Cardiac muscle cell (in vitro differentiated cells and primary cell): ENCODE measurements around the gene SSU72. TPM values are rescaled to one million over a fixed set of nuclear protein-coding genes. Genes with fewer than 3 reads are reported as not detected.
"Not testable (repeated sequence)": the region's sequence is repeated elsewhere in the genome, so short reads cannot be mapped to it uniquely, and the experiment has no call there.

ENCODE experiments used
- DNase-seq, 2 donors: peaks; one replicate each; pipeline versions ENCODE4 v3.0.0 to v3.0.0-alpha.2; 2010 to 2017; ENCODE audit warnings: low read depth in 1 of 2, low spot score in 1 of 2
- H3K27ac ChIP-seq: fragments of 200-600 bp; sonication (generic); 2 replicates; pipeline ENCODE4 v1.5.1; 2016
- H3K27me3 ChIP-seq: fragments of 200-600 bp; sonication (generic); 2 replicates; pipeline ENCODE4 v1.6.0; 2016; ENCODE audit warnings: control low read depth
- H3K36me3 ChIP-seq: fragments of 200-600 bp; sonication (generic); 2 replicates; pipeline ENCODE4 v1.5.1; 2016; ENCODE audit warnings: control low read depth
- H3K4me1 ChIP-seq: fragments of 200-600 bp; sonication (generic); 2 replicates; pipeline ENCODE4 v1.8.1; 2017; ENCODE audit warnings: low read depth, mild to moderate bottlenecking, mixed run types
- H3K4me3 ChIP-seq: fragments of 200-600 bp; sonication (generic); 2 replicates; pipeline ENCODE4 v1.5.1; 2016; ENCODE audit warnings: mild to moderate bottlenecking
- H3K9me3 ChIP-seq: fragments of 200-600 bp; sonication (generic); 2 replicates; pipeline ENCODE4 v1.5.1; 2017; ENCODE audit warnings: low read depth, mild to moderate bottlenecking, control low read depth
- CTCF ChIP-seq: IDR thresholded peaks from 2 replicates; pipeline ENCODE4 v1.5.1; 2012; ENCODE audit warnings: low read depth, mild to moderate bottlenecking, low read length
- polyA plus RNA-seq: library from polyadenylated mRNA; unstranded; fragments of >200 nt; fragmentation: Nextera tagmentation; extraction: Ambion mirVana; gene quantifications from 2 replicates; pipeline ENCODE4 v1.2.1, GENCODE V29; 2016
- total RNA-seq: library from RNA; depleted of rRNA; stranded (reverse); fragments of >200 nt; gene quantifications from 2 replicates; pipeline ENCODE4 v1.2.3, GENCODE V29; 2016

SSU72 gene
- total and polyA plus RNA-seq, 2 experiments from 2014 or later, result 97.3 to 202 TPM

- peaks cover 3% of the 10 kb centered on the region for H3K4me1 ChIP-seq
- peak; percentile 98 to 99 for DNase-seq
- H3K4me3 ChIP-seq, result peak within 1 kb of the TSS; percentile 55
- no peaks in the 10 kb centered on the region for H3K27me3 ChIP-seq
- H3K27ac ChIP-seq, result peak within 1 kb of the TSS; percentile 84
- H3K9me3 ChIP-seq, result no peaks in the 10 kb centered on the region
- H3K36me3 ChIP-seq, result peaks cover 2% of the 10 kb centered on the region
- TF ChIP-seq CTCF, result no peak
These were observed 63.0 kb downstream of the SSU72 start, which contains the start of gene ATAD3A for GRCh38 chr1:1511533-1512285. Gene ATAD3A (plus strand): TSS chr1:1512162. CDS start chr1:1512269, 107 bp downstream.

DNA sequence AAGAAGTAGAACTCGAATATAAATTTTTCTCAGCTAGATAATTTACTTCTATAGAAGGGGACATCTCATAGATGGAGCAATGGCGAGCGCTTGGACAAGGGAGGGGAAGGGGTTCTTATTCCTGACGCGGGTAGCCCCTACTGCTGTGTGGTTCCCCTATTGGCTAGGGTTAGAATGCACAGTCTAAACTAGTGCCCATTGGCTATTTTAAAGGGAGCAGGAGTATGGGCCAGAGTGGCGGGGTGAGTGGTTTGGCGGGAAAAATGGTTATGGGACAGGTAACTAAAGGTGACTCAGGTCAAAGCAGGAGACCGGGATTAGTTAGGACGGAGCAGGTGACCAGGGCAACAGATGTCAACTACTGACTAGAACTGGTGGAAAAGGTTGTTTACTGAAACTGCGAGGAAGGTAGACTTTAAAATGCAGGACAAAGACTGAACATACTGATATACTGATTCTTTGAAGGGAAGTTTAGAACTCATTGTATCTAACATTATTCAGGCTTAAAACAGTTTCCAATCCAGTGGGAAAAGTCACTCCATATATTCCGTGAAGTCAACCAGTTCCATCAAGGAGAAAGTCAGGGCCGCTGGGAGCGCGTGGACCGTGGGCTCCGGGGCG, 63.6 kb downstream of the SSU72 start:
- Histone ChIP-seq H3K27ac (peak overlapping the region; percentile 84), H3K36me3 (no peaks in the 10 kb centered on the region), H3K4me1 (peaks cover 3% of the 10 kb centered on the region), H3K27me3 (no peaks in the 10 kb centered on the region), H3K4me3 (peak overlapping the region; percentile 55), H3K9me3 (no peaks in the 10 kb centered on the region)
- TF ChIP-seq CTCF, result no peak
- peak in 1 of 2 donors; percentile 5 for DNase-seq

- H3K36me3 ChIP-seq, H3K4me1 ChIP-seq, H3K9me3 ChIP-seq, H3K27me3 ChIP-seq, DNase-seq, H3K4me3 ChIP-seq: not testable (repeated sequence)
- H3K27ac ChIP-seq, result peak overlapping the region; percentile 83
These were observed 65.2 kb downstream of the SSU72 start for GRCh38 chr1:1509465-1509850.

GRCh38 chr1:1508775-1509464, 65.7 kb downstream of the SSU72 start:
- H3K27ac ChIP-seq, result peak overlapping the region; percentile 83
- not testable (repeated sequence) for H3K36me3 ChIP-seq, DNase-seq, H3K27me3 ChIP-seq, H3K4me3 ChIP-seq, H3K4me1 ChIP-seq, H3K9me3 ChIP-seq

- peaks cover 7% of the 10 kb centered on the region for H3K4me1 ChIP-seq
- H3K27me3 ChIP-seq, result no peaks in the 10 kb centered on the region
- no peaks in the 10 kb centered on the region for H3K9me3 ChIP-seq
- TF ChIP-seq CTCF, result no peak
- H3K27ac ChIP-seq, result no peak overlapping the region
- no peak for DNase-seq
- H3K36me3 ChIP-seq, result no peaks in the 10 kb centered on the region
- H3K4me3 ChIP-seq, result no peak overlapping the region
These were observed 67.4 kb downstream of the SSU72 start for GRCh38 chr1:1507305-1507704.

- not testable (repeated sequence) for H3K27me3 ChIP-seq, DNase-seq, H3K9me3 ChIP-seq, H3K4me1 ChIP-seq, H3K4me3 ChIP-seq, H3K36me3 ChIP-seq
- H3K27ac ChIP-seq, result peak overlapping the region; percentile 90
These were observed 68.9 kb downstream of the SSU72 start for GRCh38 chr1:1505801-1506200.

DNA sequence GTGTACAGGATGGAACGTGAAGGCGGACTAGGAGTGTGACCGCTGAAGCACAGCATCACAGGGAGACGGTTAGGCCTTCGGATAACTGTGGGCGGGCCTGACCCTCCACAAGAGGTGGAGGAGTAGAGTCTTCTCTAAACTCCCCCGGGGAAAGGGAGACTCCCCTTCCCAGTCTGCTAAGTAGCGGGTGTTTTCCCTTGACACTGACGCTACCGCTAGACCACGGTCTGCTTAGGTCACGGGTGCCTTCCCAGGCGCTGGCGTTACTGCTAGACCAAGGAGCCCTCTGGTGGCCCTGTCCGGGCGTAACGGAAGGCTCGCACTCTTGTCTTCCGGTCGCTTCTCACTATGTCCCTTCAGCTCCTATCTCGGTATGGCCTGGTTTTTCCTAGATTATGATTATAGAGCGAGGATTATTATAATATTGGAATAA, 69.3 kb downstream of the SSU72 start:
- H3K27ac ChIP-seq, result peak overlapping the region; percentile 90
- not testable (repeated sequence) for H3K9me3 ChIP-seq, H3K36me3 ChIP-seq, H3K27me3 ChIP-seq, H3K4me1 ChIP-seq
- peak; percentile 33 for TF ChIP-seq CTCF
- peak overlapping the region; percentile 6 for H3K4me3 ChIP-seq
- peak; percentile 21 to 38 for DNase-seq
